ENCODE results near the gene ITGAX. TPM values are rescaled to one million over a fixed set of nuclear protein-coding genes. Genes with fewer than 3 reads are reported as not detected.

The ITGAX gene
- total RNA-seq, 1 experiment from 2014 or later, result not detected

Other genes with a start within 250 kb of the ITGAX start
- 33.9 and 42.7 TPM in 2 replicates for gene BCKDK, start 246.8 kb upstream of the ITGAX start, total RNA-seq (2014; rRNA removed; shearing (Covaris generic))
- 25.5 and 31.0 TPM in 2 replicates for gene KAT8, start 237.5 kb upstream of the ITGAX start, total RNA-seq (2014; rRNA removed; shearing (Covaris generic))
- not detected in 2 replicates for gene PRSS8, start 219.4 kb upstream of the ITGAX start, total RNA-seq (2014; rRNA removed; shearing (Covaris generic))
- 1.1 and 2.6 TPM in 2 replicates for gene PRSS36, start 205.1 kb upstream of the ITGAX start, total RNA-seq (2014; rRNA removed; shearing (Covaris generic))
- 15.3 and 19.0 TPM in 2 replicates for gene FUS, start 175.0 kb upstream of the ITGAX start, total RNA-seq (2014; rRNA removed; shearing (Covaris generic))
- 43.4 and 64.8 TPM in 2 replicates for gene PYCARD, start 152.4 kb upstream of the ITGAX start, total RNA-seq (2014; rRNA removed; shearing (Covaris generic))
- gene TRIM72, start 141.1 kb upstream of the ITGAX start, total RNA-seq (2014; rRNA removed; shearing (Covaris generic)), result not detected in 2 replicates
- not detected in 2 replicates for gene PYDC1, start 138.0 kb upstream of the ITGAX start, total RNA-seq (2014; rRNA removed; shearing (Covaris generic))
- not detected in 2 replicates for gene ITGAM, start 95.2 kb upstream of the ITGAX start, total RNA-seq (2014; rRNA removed; shearing (Covaris generic))
- not detected in 2 replicates for gene ITGAD, start 38.2 kb downstream of the ITGAX start, total RNA-seq (2014; rRNA removed; shearing (Covaris generic))
- not detected in 2 replicates for gene COX6A2, start 73.2 kb downstream of the ITGAX start, total RNA-seq (2014; rRNA removed; shearing (Covaris generic))
- 0.20 TPM in 1 of 2 replicates, not detected in the other for gene ZNF843, start 87.6 kb downstream of the ITGAX start, total RNA-seq (2014; rRNA removed; shearing (Covaris generic))
- gene ARMC5, start 104.3 kb downstream of the ITGAX start, total RNA-seq (2014; rRNA removed; shearing (Covaris generic)), result 4.6 and 4.9 TPM in 2 replicates
- 27.5 and 37.7 TPM in 2 replicates for gene TGFB1I1, start 117.0 kb downstream of the ITGAX start, total RNA-seq (2014; rRNA removed; shearing (Covaris generic))
- 0.10 TPM in 1 of 2 replicates, not detected in the other for gene SLC5A2, start 127.9 kb downstream of the ITGAX start, total RNA-seq (2014; rRNA removed; shearing (Covaris generic))
- gene RUSF1, start 153.2 kb downstream of the ITGAX start, total RNA-seq (2014; rRNA removed; shearing (Covaris generic)), result 24.9 and 29.6 TPM in 2 replicates
- gene AHSP, start 172.7 kb downstream of the ITGAX start, total RNA-seq (2014; rRNA removed; shearing (Covaris generic)), result not detected in 2 replicates